ENCODE measurements around the gene ASTN2. TPM values are rescaled to one million over a fixed set of nuclear protein-coding genes. Genes with fewer than 3 reads are reported as not detected.
A peak's percentile ranks its signal among the peaks of the same experiment; 100 is the strongest.

Gene ASTN2
- total RNA-seq, 1 donor from 2014 or later, result 9.7 TPM

GRCh38 chr9:116604251-116604650 is 810.6 kb downstream of the ASTN2 start:
- DNase-seq, result no peak

- DNase-seq, result no peak
Measured at GRCh38 chr9:116599342-116599884, 815.4 kb downstream of the ASTN2 start.

DNA sequence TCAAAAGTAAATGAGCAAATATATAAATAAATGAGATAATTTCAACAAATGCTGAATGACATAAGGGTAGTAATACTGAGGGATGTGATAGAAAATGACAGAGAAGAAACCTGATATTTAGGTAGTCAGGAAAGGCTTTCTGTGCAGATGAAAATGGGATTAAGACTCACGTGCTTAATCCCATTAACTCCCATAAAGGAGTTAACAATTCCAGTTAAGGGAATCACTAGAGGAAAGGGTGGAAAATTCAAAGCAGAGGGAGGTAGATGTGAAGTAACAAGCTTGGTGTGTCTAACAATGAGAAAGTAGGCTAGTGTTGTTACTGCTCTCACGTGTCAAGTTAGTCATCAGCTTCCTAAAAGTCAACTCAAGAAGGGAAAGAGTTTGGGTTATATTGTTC is 818.2 kb downstream of the ASTN2 start:
- no peak for DNase-seq

- no peak for DNase-seq
Measured at GRCh38 chr9:116594547-116594946, 820.3 kb downstream of the ASTN2 start.

DNA sequence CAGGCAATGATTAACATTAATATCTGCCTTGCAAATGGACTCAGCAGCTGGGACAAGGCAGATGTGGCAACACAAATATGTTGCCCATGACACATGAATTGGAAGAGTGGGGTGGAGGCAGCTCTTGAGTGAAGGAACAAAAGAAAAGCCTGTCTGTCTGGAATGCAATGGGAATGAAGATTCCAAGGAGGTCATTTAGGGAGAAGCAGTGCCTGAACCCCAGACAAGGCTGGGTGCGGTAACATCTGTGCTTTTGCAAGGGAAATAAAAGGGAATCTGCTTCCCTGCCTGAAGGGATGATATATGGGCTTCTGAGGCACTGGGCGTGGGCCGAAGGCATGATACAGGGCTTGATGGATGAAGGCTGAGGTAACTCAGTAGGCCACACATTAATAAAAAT is 821.9 kb downstream of the ASTN2 start:
- no peak for DNase-seq

GRCh38 chr9:116589392-116590354 is 825.2 kb downstream of the ASTN2 start:
- no peak for DNase-seq

- no peak for DNase-seq
Measured at GRCh38 chr9:116587919-116588318, 826.9 kb downstream of the ASTN2 start.

GRCh38 chr9:116585896-116586295 is 829.0 kb downstream of the ASTN2 start:
- DNase-seq, result no peak

DNA sequence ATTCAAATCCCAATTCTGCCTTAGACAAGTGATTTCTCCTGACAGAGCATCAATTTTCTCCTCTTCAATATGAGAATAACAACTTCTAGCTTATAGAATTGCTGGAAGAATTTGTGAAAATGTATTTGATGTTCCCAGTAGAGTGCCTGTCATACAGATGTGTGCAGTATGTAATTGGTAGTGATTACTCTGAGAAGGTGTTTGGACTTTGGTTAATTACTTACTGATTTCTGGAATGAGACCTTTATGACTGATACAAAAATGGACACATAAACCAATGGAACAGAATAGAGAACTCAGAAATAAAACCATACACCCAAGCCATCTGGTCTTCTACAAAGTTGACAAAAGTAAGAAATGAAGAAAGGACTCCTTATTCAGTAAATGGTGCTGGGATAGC is 829.7 kb downstream of the ASTN2 start:
- no peak for DNase-seq

DNA sequence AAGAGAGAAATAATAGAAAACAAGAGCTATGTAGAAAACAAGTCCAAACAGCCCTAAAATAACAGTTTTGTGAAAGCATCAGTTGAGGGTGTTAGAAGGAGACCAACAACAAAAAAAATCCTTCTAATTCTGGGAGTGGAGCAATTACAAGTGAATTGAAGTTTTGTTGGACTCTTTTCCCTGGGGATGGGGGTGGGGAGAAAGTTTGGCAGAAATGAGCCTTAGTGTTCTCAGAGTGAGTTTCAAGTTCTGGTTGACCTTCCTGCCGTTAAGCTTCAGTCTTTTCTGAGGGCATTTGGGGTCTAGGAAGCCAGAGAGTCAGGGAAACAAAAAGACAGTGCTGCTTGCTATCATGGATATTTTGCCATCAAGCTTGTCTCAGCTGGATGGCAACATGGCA is 834.0 kb downstream of the ASTN2 start:
- no peak for DNase-seq

DNA sequence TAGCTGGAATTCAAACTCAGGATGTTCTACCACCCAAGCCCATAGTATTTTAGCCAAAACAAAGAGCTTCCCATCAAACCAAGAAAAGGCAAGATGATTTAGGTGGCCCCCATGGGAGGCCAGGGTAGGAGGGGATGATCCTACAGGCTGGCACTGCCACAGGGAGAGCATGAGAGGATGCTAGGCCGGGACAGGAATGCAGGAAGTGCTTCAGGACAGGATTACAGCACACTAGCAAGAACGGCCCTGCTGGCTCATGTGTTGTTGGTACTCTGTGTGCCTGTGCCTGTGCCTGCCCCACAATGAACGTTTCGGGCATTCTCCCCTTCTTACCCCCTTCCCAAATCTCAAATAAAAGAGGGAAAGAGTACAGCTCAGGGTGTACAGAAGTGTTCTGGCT is 838.5 kb downstream of the ASTN2 start:
- no peak for DNase-seq

- no peak for DNase-seq
Measured at GRCh38 chr9:116574027-116574679, 840.7 kb downstream of the ASTN2 start.

DNA sequence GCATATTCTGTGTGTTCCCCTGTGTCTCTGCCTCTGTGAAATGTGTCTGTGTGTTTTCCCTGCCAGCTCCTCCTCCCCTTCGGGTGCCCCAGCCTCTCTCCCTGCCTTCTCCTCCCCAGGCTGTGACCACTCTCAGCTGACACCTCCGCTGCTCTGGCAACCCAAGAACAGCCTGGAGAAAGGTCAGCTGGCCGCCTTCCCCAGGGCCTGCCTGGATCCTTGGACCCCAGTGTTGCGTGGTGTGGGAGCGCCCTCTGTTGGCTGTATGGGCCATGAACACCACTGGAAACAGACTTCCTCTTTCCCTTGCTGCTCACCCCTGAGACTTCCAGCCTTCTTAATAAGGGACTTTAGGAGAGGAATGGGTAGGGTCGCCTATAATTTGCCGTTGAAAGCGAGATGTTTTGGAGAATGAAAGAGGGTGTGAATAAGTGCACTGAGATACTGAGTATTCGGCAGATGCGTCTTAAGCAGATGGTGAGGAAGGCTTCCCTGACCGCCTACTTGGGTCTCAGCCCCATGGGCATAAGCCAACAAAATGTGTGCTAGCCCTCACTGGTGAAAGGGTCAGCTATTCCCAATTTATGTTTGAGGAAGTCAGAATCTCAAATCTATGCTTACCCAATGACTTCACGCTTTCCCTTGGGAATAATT is 842.6 kb downstream of the ASTN2 start:
- peak; percentile 32 for DNase-seq

DNA sequence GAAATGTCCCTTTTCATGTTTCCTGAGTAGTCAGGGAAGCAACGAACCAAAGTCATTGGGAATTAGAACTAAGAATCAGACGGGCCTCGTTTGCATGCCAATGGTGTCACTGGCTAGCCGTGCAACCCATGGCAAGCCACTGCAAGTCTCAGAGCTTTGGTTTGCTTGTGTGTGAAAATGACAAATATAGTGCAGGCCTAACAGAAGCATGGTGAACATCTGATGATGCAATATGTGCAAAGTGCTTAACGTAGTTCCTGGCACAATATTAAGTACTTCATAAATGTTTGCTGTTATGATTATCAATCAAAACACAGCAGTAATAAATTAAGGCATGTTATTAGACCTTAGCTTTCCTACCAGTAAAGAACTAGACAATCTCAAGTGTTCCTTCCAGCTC is 845.7 kb downstream of the ASTN2 start:
- no peak for DNase-seq

- DNase-seq, result no peak
Measured at GRCh38 chr9:116566677-116567488, 848.0 kb downstream of the ASTN2 start.

- DNase-seq, result no peak
Measured at GRCh38 chr9:116565986-116566385, 848.9 kb downstream of the ASTN2 start.

GRCh38 chr9:116564266-116564793 is 850.5 kb downstream of the ASTN2 start:
- DNase-seq, result no peak

DNA sequence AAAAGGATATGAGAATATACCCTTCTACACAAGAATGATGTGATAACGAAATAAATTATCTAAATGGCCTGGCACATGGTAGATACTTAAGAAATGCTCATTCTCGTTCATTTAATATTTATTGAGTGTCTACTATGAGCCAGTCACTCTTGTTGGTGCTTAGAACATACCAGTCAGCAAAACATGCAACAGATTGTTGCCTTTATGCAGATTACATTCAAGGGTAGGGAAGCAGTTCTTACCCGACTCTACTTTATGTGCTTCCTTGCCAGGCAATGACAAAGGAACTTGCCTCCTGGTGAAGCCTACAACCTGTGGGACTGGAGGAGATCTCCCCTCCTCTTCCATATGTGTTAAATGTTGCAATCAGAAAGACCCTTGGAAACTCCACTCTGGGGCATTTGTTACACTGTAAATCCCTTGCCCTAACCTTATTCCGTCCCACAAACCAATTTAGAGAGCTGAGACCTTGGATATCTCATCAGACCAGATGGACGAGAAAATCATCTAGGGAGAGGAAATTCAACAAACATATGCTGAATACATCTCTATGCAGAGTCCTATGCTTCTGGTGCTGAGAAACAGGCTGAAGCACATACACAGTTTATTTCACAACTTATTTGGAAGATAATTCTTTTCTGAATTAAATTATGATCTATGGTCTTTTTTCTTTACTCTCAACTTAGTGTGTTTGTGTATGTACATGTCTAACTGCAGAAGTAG is 855.9 kb downstream of the ASTN2 start:
- DNase-seq, result no peak

DNA sequence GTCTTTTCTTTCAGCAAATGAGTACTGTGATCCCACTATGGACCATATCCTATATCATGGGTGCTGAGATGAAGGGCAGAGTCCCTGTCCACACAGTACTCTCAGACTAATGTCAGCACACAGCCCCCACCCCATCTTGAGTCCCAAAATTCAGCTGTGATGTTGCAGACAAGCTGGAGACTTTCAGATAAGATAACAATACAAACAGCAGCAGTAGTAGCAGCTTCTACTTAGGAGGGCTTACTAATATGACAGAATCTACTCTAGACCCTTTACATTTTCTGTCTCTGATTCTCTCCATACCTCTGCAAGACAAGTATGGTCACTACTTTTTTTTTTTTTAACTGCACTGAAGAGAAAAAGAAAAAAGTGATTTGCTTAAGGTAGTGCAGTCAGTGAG is 856.8 kb downstream of the ASTN2 start:
- no peak for DNase-seq

- DNase-seq, result no peak
Measured at GRCh38 chr9:116555556-116556155, 859.2 kb downstream of the ASTN2 start.

GRCh38 chr9:116555119-116555518 is 859.7 kb downstream of the ASTN2 start:
- DNase-seq, result no peak
